SK-N-SH (cell line): ENCODE data around the gene ITPA.

ENCODE experiments used
- CTCF ChIP-seq: fragments of 200-600 bp; sonication (generic); IDR thresholded peaks from 2 replicates; pipeline ENCODE4 v1.6.1; 2017; ENCODE audit warnings: antibody characterized with exemption, mild to moderate bottlenecking, moderate library complexity
- EP300 ChIP-seq, 2 experiments: IDR thresholded peaks; 2 replicates each; pipeline versions ENCODE4 v1.4.0 to v1.6.1; 2012; ENCODE audit warnings: borderline replicate concordance in 1 of 2, low read depth in 1 of 2, low read length in 1 of 2
- EZH2phosphoT487 ChIP-seq: fragments of 200-600 bp; sonication (generic); IDR thresholded peaks from 2 replicates; pipeline ENCODE4 v1.6.1; 2017; ENCODE audit warnings: low read depth, mixed run types, mild to moderate bottlenecking, antibody characterized with exemption, moderate library complexity, borderline replicate concordance
- GABPA ChIP-seq: IDR thresholded peaks from 2 replicates; pipeline ENCODE4 v1.4.0; 2012; ENCODE audit warnings: low read depth, mild to moderate bottlenecking
- JUND ChIP-seq: IDR thresholded peaks from 2 replicates; pipeline ENCODE4 v1.4.0; 2012
- MAX ChIP-seq: IDR thresholded peaks from 2 replicates; pipeline ENCODE4 v1.4.0; 2012; ENCODE audit warnings: low read depth
- MXI1 ChIP-seq: IDR thresholded peaks from 2 replicates; pipeline ENCODE4 v1.6.1; 2012; ENCODE audit warnings: mild to moderate bottlenecking, low read depth, low read length, improper control_type of control experiment
- POLR2AphosphoS5 ChIP-seq: IDR thresholded peaks from 2 replicates; pipeline ENCODE4 v1.6.1; 2012; ENCODE audit warnings: low read depth, low read length
- REST ChIP-seq: IDR thresholded peaks from 2 replicates; pipeline ENCODE4 v1.6.1; 2012; ENCODE audit warnings: mild to moderate bottlenecking, low read depth, low read length, moderate library complexity
- RFX5 ChIP-seq: IDR thresholded peaks from 2 replicates; pipeline ENCODE4 v1.6.1; 2012; ENCODE audit warnings: mild to moderate bottlenecking, improper control_type of control experiment, low read length
- RXRA ChIP-seq: IDR thresholded peaks from 2 replicates; pipeline ENCODE4 v1.4.0; 2012; ENCODE audit warnings: low read depth, mild to moderate bottlenecking, borderline replicate concordance
- SIN3A ChIP-seq: IDR thresholded peaks from 2 replicates; pipeline ENCODE4 v1.6.1; 2012; ENCODE audit warnings: low read depth, mild to moderate bottlenecking, low read length, moderate library complexity, borderline replicate concordance
- SMC3 ChIP-seq: IDR thresholded peaks from 2 replicates; pipeline ENCODE4 v1.6.1; 2012; ENCODE audit warnings: low read depth, low read length, improper control_type of control experiment
- ZBTB33 ChIP-seq: IDR thresholded peaks from 2 replicates; pipeline ENCODE4 v1.4.0; 2012; ENCODE audit warnings: low read depth, borderline replicate concordance

DNA sequence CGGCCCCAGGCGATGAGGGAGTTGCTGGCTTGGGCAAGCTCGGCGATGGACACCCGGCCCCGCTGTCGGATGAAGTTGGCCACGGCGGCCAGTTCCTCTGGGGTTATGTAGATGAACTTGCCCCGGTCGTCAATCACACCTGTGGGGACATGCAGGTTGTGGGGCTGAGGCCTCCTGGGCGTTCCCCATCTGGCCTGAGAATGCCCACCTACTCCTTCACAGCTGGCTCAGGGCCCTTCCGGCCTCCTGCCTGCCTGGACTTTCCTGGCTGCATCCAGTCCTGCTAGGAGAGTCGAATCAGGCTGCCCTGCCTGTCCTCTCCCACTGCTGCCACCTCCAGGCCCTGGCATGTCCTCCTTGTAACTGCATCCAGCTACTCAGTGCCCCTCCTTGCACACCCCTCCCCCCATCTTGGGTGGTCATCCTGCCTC lies 18.6 kb upstream of the ITPA start:
- TF ChIP-seq POLR2AphosphoS5 (no peak), MAX (no peak), CTCF (no peak), MXI1 (no peak), EP300 (IDR thresholded peaks at IDR 0.05; ENCODE audit: borderline replicate concordance in 1 of 2, low read depth in 1 of 2, low read length in 1 of 2) (no peak), EZH2phosphoT487 (no peak), SIN3A (no peak), RFX5 (no peak), ZBTB33 (no peak), REST (no peak), GABPA (no peak), SMC3 (no peak), RXRA (no peak), JUND (no peak)
